Mesenchymal stem cell (in vitro differentiated cells and primary cell): ENCODE data around the gene ELFN2.

Experiments used
- DNase-seq: peaks from one replicate; pipeline ENCODE4 v3.0.0-alpha.2; 2013
- H2AFZ ChIP-seq: one replicate; pipeline ENCODE4 v1.6.1; 2013; ENCODE audit warnings: low read depth, mild to moderate bottlenecking, control low read depth, inconsistent platforms, low read length, moderate library complexity
- H2AK5ac ChIP-seq: 2 replicates; pipeline ENCODE4 v1.6.1; 2013; ENCODE audit warnings: low read length, moderate library complexity, mild to moderate bottlenecking, inconsistent platforms; ENCODE audit not compliant: severe bottlenecking
- H2BK120ac ChIP-seq: one replicate; pipeline ENCODE4 v1.6.1; 2013; ENCODE audit warnings: low read depth, mild to moderate bottlenecking, inconsistent platforms, low read length, moderate library complexity
- H2BK12ac ChIP-seq, 2 experiments: one replicate each; pipeline ENCODE4 v1.6.1; 2013; ENCODE audit warnings: inconsistent platforms in 2 of 2, low read length in 2 of 2, mild to moderate bottlenecking in 2 of 2, moderate library complexity in 2 of 2, control low read depth in 1 of 2
- H2BK15ac ChIP-seq: one replicate; pipeline ENCODE4 v1.6.1; 2013; ENCODE audit warnings: mild to moderate bottlenecking, low read depth, inconsistent platforms; ENCODE audit not compliant: poor library complexity, severe bottlenecking
- H2BK5ac ChIP-seq: 2 replicates; pipeline ENCODE4 v1.6.1; 2013; ENCODE audit warnings: low read depth, mild to moderate bottlenecking, low read length, control low read depth, inconsistent platforms; ENCODE audit not compliant: poor library complexity, severe bottlenecking
- H3K14ac ChIP-seq, 2 experiments: one replicate each; pipeline ENCODE4 v1.6.1; 2013; ENCODE audit warnings: inconsistent platforms in 2 of 2, low read length in 2 of 2, control low read depth in 1 of 2, mild to moderate bottlenecking in 1 of 2, moderate library complexity in 1 of 2
- H3K18ac ChIP-seq, 2 experiments: one replicate each; pipeline ENCODE4 v1.6.1; 2013; ENCODE audit warnings: inconsistent platforms in 2 of 2, low read length in 2 of 2, control low read depth in 1 of 2, low read depth in 1 of 2, mild to moderate bottlenecking in 1 of 2
- H3K23ac ChIP-seq, 2 experiments: one replicate each; pipeline ENCODE4 v1.6.1; 2013; ENCODE audit warnings: inconsistent platforms in 2 of 2, low read length in 2 of 2, mild to moderate bottlenecking in 2 of 2, moderate library complexity in 2 of 2, control low read depth in 1 of 2
- H3K27ac ChIP-seq: 2 replicates; pipeline ENCODE4 v1.5.1; 2013; ENCODE audit warnings: mild to moderate bottlenecking, moderate library complexity, low read length, control low read depth, inconsistent platforms; ENCODE audit not compliant: poor library complexity, severe bottlenecking
- H3K27me3 ChIP-seq, 2 experiments: 2 replicates each; pipeline versions ENCODE4 v1.6.1 to v1.7.0; 2013; ENCODE audit warnings: low read length in 2 of 2, mild to moderate bottlenecking in 2 of 2, moderate library complexity in 2 of 2, control low read depth in 1 of 2, inconsistent platforms in 1 of 2; ENCODE audit not compliant: control insufficient read depth in 1 of 2, insufficient read depth in 1 of 2
- H3K36me3 ChIP-seq, 2 experiments: 2 replicates each; pipeline versions ENCODE4 v1.6.1 to v1.7.0; 2013; ENCODE audit warnings: low read length in 2 of 2, control low read depth in 1 of 2, inconsistent platforms in 1 of 2, low read depth in 1 of 2, mild to moderate bottlenecking in 1 of 2; ENCODE audit not compliant: insufficient read depth in 2 of 2, control insufficient read depth in 1 of 2
- H3K4ac ChIP-seq, 2 experiments: one replicate each; pipeline ENCODE4 v1.6.1; 2013; ENCODE audit warnings: inconsistent platforms in 2 of 2, low read length in 2 of 2, mild to moderate bottlenecking in 2 of 2, moderate library complexity in 2 of 2, control low read depth in 1 of 2, low read depth in 1 of 2
- H3K4me1 ChIP-seq: 2 replicates; pipeline ENCODE4 v1.6.1; 2013; ENCODE audit warnings: low read depth, low read length, control low read depth; ENCODE audit not compliant: control insufficient read depth, insufficient read depth
- H3K4me2 ChIP-seq: 2 replicates; pipeline ENCODE4 v1.6.1; 2013; ENCODE audit warnings: low read length, mild to moderate bottlenecking, inconsistent platforms; ENCODE audit not compliant: poor library complexity, severe bottlenecking
- H3K4me3 ChIP-seq, 2 experiments: 2 replicates each; pipeline versions ENCODE4 v1.5.1 to v1.7.0; 2013; ENCODE audit warnings: low read length in 2 of 2, mild to moderate bottlenecking in 2 of 2, control low read depth in 1 of 2, low read depth in 1 of 2; ENCODE audit not compliant: insufficient read depth in 1 of 2
- H3K79me1 ChIP-seq: replicated peaks from 2 replicates; pipeline ENCODE4 v1.6.1; 2013; ENCODE audit warnings: mild to moderate bottlenecking, control low read depth, low read length, inconsistent platforms; ENCODE audit not compliant: poor library complexity, severe bottlenecking
- H3K9ac ChIP-seq: 2 replicates; pipeline ENCODE4 v1.7.0; 2013; ENCODE audit warnings: mild to moderate bottlenecking, low read length, moderate library complexity
- H3K9me3 ChIP-seq: 2 replicates; pipeline ENCODE4 v1.7.0; 2013; ENCODE audit warnings: mild to moderate bottlenecking, low read length; ENCODE audit not compliant: control insufficient read depth
- H4K8ac ChIP-seq: one replicate; pipeline ENCODE4 v1.6.1; 2013; ENCODE audit warnings: inconsistent platforms, mild to moderate bottlenecking, low read length, moderate library complexity
- H4K91ac ChIP-seq: one replicate; pipeline ENCODE4 v1.6.1; 2013; ENCODE audit warnings: mild to moderate bottlenecking, low read length, inconsistent platforms
- WGBS: methylation state at CpG from one replicate; pipeline ENCODE4 v1.1.7; 2013; ENCODE audit warnings: mixed read lengths; 5-methylcytosine and 5-hydroxymethylcytosine counted together

ELFN2 gene

DNA sequence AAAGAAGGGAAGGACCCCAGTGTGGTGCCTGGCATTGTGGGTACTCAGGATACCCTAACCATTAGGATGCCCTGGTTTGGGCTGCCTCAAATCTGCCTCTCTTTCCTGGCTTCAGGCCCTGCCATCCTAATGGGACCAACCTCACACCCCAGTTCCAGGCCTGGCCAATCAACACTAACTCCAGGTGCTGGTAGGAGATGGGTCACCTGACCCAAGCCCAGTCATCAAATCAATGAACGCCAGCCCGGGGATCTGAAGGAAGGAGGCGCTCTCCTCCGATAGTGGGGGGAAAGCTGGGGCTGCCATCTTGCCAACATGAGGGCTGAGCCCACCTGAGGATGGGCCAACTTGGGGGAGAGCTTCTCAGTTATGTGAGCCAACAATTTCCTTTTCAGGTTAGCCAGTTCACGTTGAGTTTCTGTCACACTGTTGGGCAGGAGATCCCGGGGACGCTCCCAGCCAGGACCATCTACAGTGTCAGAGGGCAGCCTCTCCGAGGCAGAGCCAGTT, 46.2 kb upstream of the ELFN2 start:
- no peak overlapping the region for H3K27ac ChIP-seq
- peaks cover 14% of the 10 kb centered on the region for H3K4me1 ChIP-seq
- no peaks in the 10 kb centered on the region for H3K79me1 ChIP-seq
- H3K4me2 ChIP-seq = no peak overlapping the region
- no peak overlapping the region for H3K4ac ChIP-seq
- H3K9ac ChIP-seq = no peak overlapping the region
- H3K36me3 ChIP-seq = peaks cover 0 to 32% of the 10 kb centered on the region in 2 experiments
- no peak overlapping the region for H2BK12ac ChIP-seq
- H3K18ac ChIP-seq = no peak overlapping the region
- no peaks in the 10 kb centered on the region for H3K9me3 ChIP-seq
- H4K91ac ChIP-seq = no peak overlapping the region
- no peak overlapping the region for H2AK5ac ChIP-seq
- 77% methylated on average over 8 of the region's 8 CpGs for WGBS
- peak overlapping the region in 1 of 2 experiments; percentile 27 for H3K23ac ChIP-seq
- no peak overlapping the region for H3K4me3 ChIP-seq
- no peak overlapping the region for H3K14ac ChIP-seq
- H2BK15ac ChIP-seq = no peak overlapping the region
- no peak overlapping the region for H2BK5ac ChIP-seq
- no peak overlapping the region for H2AFZ ChIP-seq
- no peak overlapping the region for H2BK120ac ChIP-seq
- no peak for DNase-seq
- H3K27me3 ChIP-seq = peaks cover 0 to 74% of the 10 kb centered on the region in 2 experiments
- H4K8ac ChIP-seq = no peak overlapping the region

DNA sequence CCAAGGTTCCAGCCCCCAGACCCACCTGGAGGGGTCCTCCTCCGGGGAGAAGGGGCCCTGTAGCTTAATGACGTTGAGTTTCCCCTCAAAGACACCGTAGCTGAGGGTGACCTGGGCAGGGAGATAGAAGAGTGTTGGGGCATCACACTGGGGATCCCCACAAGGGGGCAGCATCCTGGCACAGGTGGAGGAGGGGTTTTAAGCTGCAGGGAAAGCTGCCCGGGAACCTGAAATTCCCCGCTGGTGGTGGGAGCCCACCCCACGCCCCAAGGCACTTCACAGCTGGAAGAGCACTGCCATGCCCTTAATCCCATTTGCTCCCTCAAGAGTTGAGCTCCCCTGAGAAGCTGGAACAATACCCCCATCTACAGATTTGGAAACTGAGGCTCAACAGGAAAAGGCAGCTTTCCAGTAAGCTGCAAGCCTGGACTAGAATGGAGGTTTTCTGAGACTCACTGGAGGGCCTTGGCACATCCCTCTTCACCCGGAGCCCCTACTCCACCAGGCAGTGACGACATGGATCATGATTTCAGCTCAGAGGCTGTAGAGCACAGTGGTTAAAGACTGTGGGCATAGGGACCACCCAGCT, 45.2 kb upstream of the ELFN2 start:
- no peak overlapping the region for H2AFZ ChIP-seq
- WGBS = 24% methylated on average over 8 of the region's 8 CpGs

DNA sequence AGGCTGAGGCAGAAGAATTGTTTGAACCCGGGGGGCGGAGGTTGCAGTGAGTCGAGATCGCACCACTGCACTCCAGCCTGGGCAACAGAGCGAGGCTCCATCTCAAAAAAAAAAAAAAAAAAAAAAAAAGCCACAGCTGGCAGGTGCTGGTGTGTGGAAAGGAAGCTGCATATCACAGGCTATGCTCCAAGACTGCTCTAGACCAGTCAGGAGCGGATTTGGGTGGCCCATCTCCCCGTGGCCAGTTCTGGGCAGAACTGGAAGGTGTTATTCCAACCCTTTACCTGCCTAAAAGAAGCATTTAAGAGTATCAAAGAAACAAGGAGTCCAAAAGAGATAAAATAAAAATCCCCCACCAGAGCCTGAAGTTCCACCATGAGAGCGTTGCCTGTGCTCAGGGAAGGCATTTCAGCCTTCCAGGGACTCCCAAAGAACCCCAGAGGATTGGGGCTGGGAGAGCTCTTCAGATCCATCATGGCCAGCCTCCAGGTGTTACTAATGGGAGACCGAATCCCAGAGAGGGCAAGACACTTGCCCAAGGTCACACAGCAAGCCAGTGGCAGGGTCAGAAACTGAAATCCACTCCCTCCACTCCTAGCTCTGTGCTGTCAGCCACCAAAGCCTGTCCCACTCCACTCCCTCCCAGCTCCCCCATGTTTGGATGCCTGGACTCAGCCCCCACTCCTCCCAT, 44.6 kb upstream of the ELFN2 start:
- peaks cover 0 to 79% of the 10 kb centered on the region in 2 experiments for H3K27me3 ChIP-seq
- H3K4me3 ChIP-seq = no peak overlapping the region
- no peak overlapping the region for H4K91ac ChIP-seq
- 91% methylated on average over 8 of the region's 9 CpGs for WGBS
- H3K27ac ChIP-seq = no peak overlapping the region
- no peak overlapping the region for H2BK5ac ChIP-seq
- no peak overlapping the region for H2BK12ac ChIP-seq
- H3K9ac ChIP-seq = no peak overlapping the region
- peaks cover 0 to 36% of the 10 kb centered on the region in 2 experiments for H3K36me3 ChIP-seq
- DNase-seq = no peak
- no peak overlapping the region for H2AFZ ChIP-seq
- no peak overlapping the region for H3K23ac ChIP-seq
- no peak overlapping the region for H3K18ac ChIP-seq
- H2AK5ac ChIP-seq = no peak overlapping the region
- H3K9me3 ChIP-seq = no peaks in the 10 kb centered on the region
- no peak overlapping the region for H3K4ac ChIP-seq
- no peak overlapping the region for H2BK120ac ChIP-seq
- H3K14ac ChIP-seq = no peak overlapping the region
- no peak overlapping the region for H3K4me2 ChIP-seq
- H4K8ac ChIP-seq = no peak overlapping the region
- H3K4me1 ChIP-seq = peaks cover 10% of the 10 kb centered on the region
- no peaks in the 10 kb centered on the region for H3K79me1 ChIP-seq
- H2BK15ac ChIP-seq = no peak overlapping the region

More for the DNA sequence above, 45.2 kb upstream of the ELFN2 start:
- Histone ChIP-seq H3K4ac (no peak overlapping the region), H3K9ac (no peak overlapping the region), H3K4me2 (no peak overlapping the region), H3K79me1 (no peaks in the 10 kb centered on the region), H3K36me3 (peaks cover 0 to 34% of the 10 kb centered on the region in 2 experiments), H3K27ac (no peak overlapping the region), H4K91ac (no peak overlapping the region), H3K14ac (no peak overlapping the region), H4K8ac (no peak overlapping the region), H3K4me3 (no peak overlapping the region), H3K18ac (no peak overlapping the region), H2BK12ac (no peak overlapping the region), H2BK15ac (no peak overlapping the region), H3K23ac (no peak overlapping the region), H3K9me3 (no peaks in the 10 kb centered on the region), H2BK5ac (no peak overlapping the region), H2BK120ac (no peak overlapping the region), H3K4me1 (peaks cover 12% of the 10 kb centered on the region), H3K27me3 (peaks cover 0 to 77% of the 10 kb centered on the region in 2 experiments), H2AK5ac (no peak overlapping the region)
- peak; percentile 36 for DNase-seq

DNA sequence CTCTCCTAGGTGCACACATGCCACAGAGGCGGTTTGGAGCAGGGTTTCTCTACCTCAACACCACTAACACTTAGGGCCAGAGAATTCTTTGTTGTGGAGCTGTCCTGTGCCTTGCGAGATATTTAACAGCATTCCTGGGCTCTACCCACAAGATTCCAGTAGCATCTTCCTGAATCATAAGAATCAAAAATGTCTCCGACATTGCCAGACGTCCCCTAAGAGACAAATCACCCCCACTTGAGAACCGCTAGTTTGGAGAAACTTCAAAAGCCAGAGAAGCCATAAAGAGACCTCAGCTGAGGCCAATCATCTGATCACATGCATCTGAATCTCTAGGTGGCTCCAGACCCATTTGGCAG, 42.8 kb upstream of the ELFN2 start:
- Histone ChIP-seq H2BK5ac (no peak overlapping the region), H3K4me2 (no peak overlapping the region), H3K4me3 (no peak overlapping the region), H3K4ac (no peak overlapping the region), H3K4me1 (peaks cover 3% of the 10 kb centered on the region), H3K14ac (no peak overlapping the region), H3K9me3 (no peaks in the 10 kb centered on the region), H3K27me3 (peaks cover 0 to 92% of the 10 kb centered on the region in 2 experiments), H3K36me3 (peaks cover 0 to 32% of the 10 kb centered on the region in 2 experiments), H2BK15ac (no peak overlapping the region), H4K8ac (no peak overlapping the region), H3K23ac (no peak overlapping the region), H3K18ac (no peak overlapping the region), H2BK120ac (no peak overlapping the region), H2BK12ac (no peak overlapping the region), H3K9ac (no peak overlapping the region), H4K91ac (no peak overlapping the region), H2AFZ (no peak overlapping the region), H2AK5ac (no peak overlapping the region), H3K27ac (no peak overlapping the region), H3K79me1 (no peaks in the 10 kb centered on the region)
- 77% methylated on average over 5 of the region's 5 CpGs for WGBS
- DNase-seq = no peak
